Hepatocyte (in vitro differentiated cells): ENCODE measurements around the gene ZDHHC11B. TPM values are rescaled to one million over a fixed set of nuclear protein-coding genes. Genes with fewer than 3 reads are reported as not detected.
"Not testable (repeated sequence)": the region's sequence is repeated elsewhere in the genome, so short reads cannot be mapped to it uniquely, and the experiment has no call there.

ENCODE experiments used
- DNase-seq: peaks from one replicate; pipeline ENCODE4 v3.0.0-alpha.2; 2016; ENCODE audit warnings: low spot score
- H2AFZ ChIP-seq: fragments of 200-600 bp; sonication (generic); 2 replicates; pipeline ENCODE4 v1.6.0; 2016; ENCODE audit warnings: antibody characterized with exemption, mild to moderate bottlenecking
- H3K27ac ChIP-seq: fragments of 200-600 bp; sonication (generic); 2 replicates; pipeline ENCODE4 v1.5.1; 2016; ENCODE audit warnings: mild to moderate bottlenecking
- H3K27me3 ChIP-seq: fragments of 200-600 bp; sonication (generic); 2 replicates; pipeline ENCODE4 v1.6.1; 2016
- H3K36me3 ChIP-seq: fragments of 200-600 bp; sonication (generic); replicated peaks from 2 replicates; pipeline ENCODE4 v1.5.1; 2016; ENCODE audit warnings: low read depth; ENCODE audit not compliant: insufficient read depth
- H3K4me1 ChIP-seq: fragments of 200-600 bp; sonication (generic); 2 replicates; pipeline ENCODE4 v1.5.1; 2016; ENCODE audit warnings: mild to moderate bottlenecking, moderate library complexity; ENCODE audit not compliant: insufficient read depth
- H3K4me2 ChIP-seq: fragments of 200-600 bp; sonication (generic); 2 replicates; pipeline ENCODE4 v1.6.0; 2016
- H3K4me3 ChIP-seq: fragments of 200-600 bp; sonication (generic); 2 replicates; pipeline ENCODE4 v1.5.1; 2016; ENCODE audit warnings: mild to moderate bottlenecking
- H3K79me2 ChIP-seq: fragments of 200-600 bp; sonication (generic); 2 replicates; pipeline ENCODE4 v1.6.0; 2017; ENCODE audit warnings: mild to moderate bottlenecking
- H3K9me2 ChIP-seq: fragments of 200-600 bp; sonication (generic); replicated peaks from 2 replicates; pipeline ENCODE4 v1.6.0; 2017; ENCODE audit warnings: mild to moderate bottlenecking; ENCODE audit not compliant: insufficient read depth
- H3K9me3 ChIP-seq: fragments of 200-600 bp; sonication (generic); 2 replicates; pipeline ENCODE4 v1.5.1; 2016; ENCODE audit warnings: low read depth, mild to moderate bottlenecking
- H4K20me1 ChIP-seq: fragments of 200-600 bp; sonication (generic); 2 replicates; pipeline ENCODE4 v1.6.0; 2016; ENCODE audit warnings: mild to moderate bottlenecking; ENCODE audit not compliant: insufficient read depth, poor library complexity, severe bottlenecking
- EZH2 ChIP-seq: fragments of 200-600 bp; sonication (generic); IDR thresholded peaks from 2 replicates; pipeline ENCODE4 v1.6.1; 2016; ENCODE audit warnings: antibody characterized with exemption, mild to moderate bottlenecking, borderline replicate concordance
- EZH2phosphoT487 ChIP-seq: fragments of 200-600 bp; sonication (generic); IDR thresholded peaks from one replicate; pipeline ENCODE4 v1.6.1; 2018; ENCODE audit warnings: antibody characterized with exemption, mild to moderate bottlenecking, low read depth, moderate library complexity; ENCODE audit not compliant: unreplicated experiment, severe bottlenecking
- WGBS: methylation state at CpG from one replicate; pipeline ENCODE4 v1.1.6; 2016; ENCODE audit warnings: low lambda C conversion rate; ENCODE audit errors: missing lambda C conversion rate; 5-methylcytosine and 5-hydroxymethylcytosine counted together
- polyA plus RNA-seq: library from polyadenylated mRNA; unstranded; fragments of >200 nt; fragmentation: Nextera tagmentation; extraction: Ambion mirVana; gene quantifications from 2 replicates; pipeline ENCODE4 v1.2.1, GENCODE V29; 2016
- total RNA-seq: library from RNA; depleted of rRNA; stranded (reverse); fragments of >200 nt; gene quantifications from 2 replicates; pipeline ENCODE4 v1.2.3, GENCODE V29; 2014
- TF ChIP-seq, protein P1 (sequence below): fragments of 200-600 bp; sonication (generic); IDR thresholded peaks from 2 replicates; pipeline ENCODE4 v1.5.1; 2016; ENCODE audit warnings: antibody characterized with exemption, mild to moderate bottlenecking; ENCODE audit not compliant: poor library complexity

ZDHHC11B gene
- total and polyA plus RNA-seq, 2 experiments from 2014 or later = 0.83 to 1.3 TPM

DNA sequence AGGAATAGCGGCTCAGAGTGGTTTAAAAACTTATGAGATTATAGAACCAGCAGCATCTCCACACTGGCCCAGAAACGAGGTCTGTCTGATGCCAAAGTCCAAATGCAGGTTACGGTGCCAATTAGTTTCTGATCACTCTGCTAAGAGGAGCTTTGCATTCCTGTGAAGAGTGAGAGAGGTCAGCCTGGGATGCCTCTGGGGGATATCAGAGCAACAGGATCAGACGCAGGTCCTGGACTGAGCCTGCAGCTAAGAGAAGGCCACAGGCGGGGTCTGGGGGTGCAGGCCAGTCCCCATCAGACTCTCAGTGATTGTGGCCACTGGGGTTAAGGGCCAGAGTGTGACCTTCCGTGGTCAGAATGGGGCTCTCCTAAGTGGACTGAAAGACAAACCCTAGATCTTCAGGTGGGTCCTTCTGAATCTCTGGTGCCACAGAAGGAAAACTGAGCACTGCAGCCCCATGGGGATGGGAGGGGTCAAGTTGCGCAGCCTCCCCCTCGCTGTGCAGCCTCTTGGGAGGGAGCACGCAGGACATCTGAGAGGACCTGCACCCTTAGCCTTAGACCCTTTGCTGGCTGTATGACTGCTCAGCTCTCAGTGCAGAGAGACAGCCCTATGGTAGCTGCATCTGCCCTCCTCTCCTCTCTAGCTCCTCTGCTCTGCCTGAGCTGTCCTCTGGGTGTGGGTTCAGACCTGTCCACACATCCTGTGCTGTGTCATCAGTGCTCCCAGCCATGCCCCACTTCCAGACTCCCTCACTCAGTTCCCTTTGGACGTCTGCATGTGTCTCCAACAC is 23.4 kb upstream of the ZDHHC11B start:
- H3K9me2 ChIP-seq, H4K20me1 ChIP-seq, DNase-seq, H3K27ac ChIP-seq, H3K36me3 ChIP-seq, H3K4me1 ChIP-seq, H2AFZ ChIP-seq, H3K79me2 ChIP-seq, H3K4me2 ChIP-seq, H3K9me3 ChIP-seq, H3K27me3 ChIP-seq, H3K4me3 ChIP-seq: not testable (repeated sequence)
- WGBS = 83% methylated on average over 7 of the region's 10 CpGs

DNA sequence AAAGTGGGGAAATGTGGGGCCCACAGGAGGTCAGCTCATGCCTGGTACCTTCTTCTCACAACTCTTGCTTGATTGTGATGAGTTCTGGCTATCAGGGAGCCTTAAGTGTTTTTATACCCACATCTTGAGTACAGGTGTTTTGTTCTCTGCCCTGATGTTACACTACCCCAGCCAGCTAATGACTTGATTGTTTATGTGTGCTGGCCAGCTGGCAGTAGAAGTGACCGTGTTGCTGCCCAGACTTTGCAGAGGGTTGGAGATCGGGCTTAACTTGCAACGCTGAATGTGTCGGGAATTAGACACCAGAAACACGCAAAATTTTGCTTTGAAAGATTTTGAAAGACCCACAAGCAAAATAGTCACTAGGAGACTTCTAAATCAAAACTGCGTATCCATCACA is 16.9 kb upstream of the ZDHHC11B start:
- 95% methylated on average over 6 of the region's 6 CpGs for WGBS

DNA sequence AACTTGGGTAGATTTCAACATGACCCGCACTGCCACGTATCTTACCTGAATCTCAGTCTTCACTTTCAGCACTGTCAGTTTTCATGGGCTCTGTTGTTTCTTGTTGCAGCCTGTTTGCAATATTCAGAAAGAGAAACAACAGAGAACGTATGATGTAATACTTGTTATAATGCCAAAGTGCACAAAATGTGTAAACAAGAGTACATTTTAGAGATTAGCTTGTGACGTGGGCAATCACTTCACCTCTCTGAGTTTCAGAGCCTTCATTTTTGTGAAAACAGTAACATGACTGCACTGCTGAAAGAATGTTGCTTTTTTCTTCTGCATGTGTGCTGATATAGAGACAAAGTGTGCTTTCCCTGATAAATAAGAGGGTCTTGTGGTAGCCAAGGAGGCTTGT is 16.5 kb upstream of the ZDHHC11B start:
- H3K27ac ChIP-seq = peak overlapping the region; percentile 47
- DNase-seq, H3K27me3 ChIP-seq, H4K20me1 ChIP-seq, H3K36me3 ChIP-seq, H3K4me2 ChIP-seq, H3K4me1 ChIP-seq, H3K9me2 ChIP-seq, H3K9me3 ChIP-seq, H3K4me3 ChIP-seq, H3K79me2 ChIP-seq, H2AFZ ChIP-seq: not testable (repeated sequence)
- WGBS = 79% methylated on average over 4 of the region's 4 CpGs

More for the DNA sequence above, 16.9 kb upstream of the ZDHHC11B start:
- H3K4me3 ChIP-seq = no peak overlapping the region
- no peaks in the 10 kb centered on the region for H4K20me1 ChIP-seq
- peaks cover 5% of the 10 kb centered on the region for H3K4me1 ChIP-seq
- TF ChIP-seq, protein P1, sequence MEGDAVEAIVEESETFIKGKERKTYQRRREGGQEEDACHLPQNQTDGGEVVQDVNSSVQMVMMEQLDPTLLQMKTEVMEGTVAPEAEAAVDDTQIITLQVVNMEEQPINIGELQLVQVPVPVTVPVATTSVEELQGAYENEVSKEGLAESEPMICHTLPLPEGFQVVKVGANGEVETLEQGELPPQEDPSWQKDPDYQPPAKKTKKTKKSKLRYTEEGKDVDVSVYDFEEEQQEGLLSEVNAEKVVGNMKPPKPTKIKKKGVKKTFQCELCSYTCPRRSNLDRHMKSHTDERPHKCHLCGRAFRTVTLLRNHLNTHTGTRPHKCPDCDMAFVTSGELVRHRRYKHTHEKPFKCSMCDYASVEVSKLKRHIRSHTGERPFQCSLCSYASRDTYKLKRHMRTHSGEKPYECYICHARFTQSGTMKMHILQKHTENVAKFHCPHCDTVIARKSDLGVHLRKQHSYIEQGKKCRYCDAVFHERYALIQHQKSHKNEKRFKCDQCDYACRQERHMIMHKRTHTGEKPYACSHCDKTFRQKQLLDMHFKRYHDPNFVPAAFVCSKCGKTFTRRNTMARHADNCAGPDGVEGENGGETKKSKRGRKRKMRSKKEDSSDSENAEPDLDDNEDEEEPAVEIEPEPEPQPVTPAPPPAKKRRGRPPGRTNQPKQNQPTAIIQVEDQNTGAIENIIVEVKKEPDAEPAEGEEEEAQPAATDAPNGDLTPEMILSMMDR = no peak
- TF ChIP-seq EZH2phosphoT487 = no peak
- TF ChIP-seq EZH2 = no peak
- no peak overlapping the region for H3K4me2 ChIP-seq
- no peaks in the 10 kb centered on the region for H3K79me2 ChIP-seq
- DNase-seq = no peak
- no peaks in the 10 kb centered on the region for H3K9me3 ChIP-seq
- H2AFZ ChIP-seq = no peak overlapping the region
- H3K27ac ChIP-seq = peak overlapping the region; percentile 47
- no peaks in the 10 kb centered on the region for H3K27me3 ChIP-seq
- H3K36me3 ChIP-seq = no peaks in the 10 kb centered on the region
- no peaks in the 10 kb centered on the region for H3K9me2 ChIP-seq

DNA sequence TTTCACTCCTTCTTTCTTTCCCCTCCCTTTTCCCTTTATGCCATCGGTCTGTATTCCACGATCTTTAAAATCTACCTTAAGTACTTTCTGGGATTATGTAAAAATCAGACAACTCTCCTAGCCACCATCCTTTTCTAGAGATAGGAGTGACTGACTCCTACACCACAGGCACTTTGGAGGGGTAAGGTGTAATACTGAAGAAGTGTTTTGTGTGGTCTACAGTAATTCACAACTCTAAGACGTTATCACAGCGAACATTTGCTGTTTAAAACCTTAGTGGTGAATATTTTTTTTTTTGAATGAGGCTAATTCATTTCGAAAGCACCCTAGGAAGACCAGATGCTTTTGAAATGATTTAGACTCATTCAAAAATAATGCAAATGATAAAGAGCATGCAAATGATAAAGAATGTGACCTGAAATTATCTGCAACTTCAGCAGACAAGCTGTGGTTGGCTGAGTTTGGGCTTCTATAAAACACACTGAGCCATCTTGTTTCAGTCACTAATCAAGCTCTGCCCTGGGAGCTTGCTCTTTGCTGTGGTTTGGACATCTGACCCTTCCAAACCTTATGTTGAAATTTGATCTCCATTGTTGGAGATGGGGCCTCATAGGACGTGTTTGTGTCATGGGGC is 14.1 kb upstream of the ZDHHC11B start:
- not testable (repeated sequence) for H3K4me3 ChIP-seq, DNase-seq, H3K36me3 ChIP-seq, H3K4me1 ChIP-seq, H3K27ac ChIP-seq, H2AFZ ChIP-seq, H3K9me3 ChIP-seq, H3K27me3 ChIP-seq, H3K9me2 ChIP-seq, H3K79me2 ChIP-seq, H3K4me2 ChIP-seq, H4K20me1 ChIP-seq
- WGBS = 46% methylated on average over 4 of the region's 6 CpGs

DNA sequence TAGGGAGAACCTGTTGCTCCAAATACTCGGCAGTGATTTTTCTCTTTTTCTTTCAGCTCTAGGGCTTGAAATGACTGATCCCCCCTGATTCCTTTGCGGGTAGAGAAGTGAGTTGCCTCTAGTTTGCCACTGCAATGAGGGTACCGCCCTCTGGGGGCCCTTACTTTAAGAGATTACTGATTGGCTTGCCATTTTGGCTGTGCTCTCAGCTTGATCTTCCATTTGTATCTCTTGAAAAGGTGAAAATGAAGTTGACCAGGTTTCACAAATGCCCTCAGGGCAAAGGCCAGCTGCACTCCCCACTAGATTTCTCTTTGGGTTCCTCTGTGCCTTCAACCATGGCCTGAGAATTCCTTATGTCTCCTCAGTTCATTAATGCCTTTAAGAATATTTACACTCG is 13.5 kb upstream of the ZDHHC11B start:
- H3K36me3 ChIP-seq = not testable (repeated sequence)

DNA sequence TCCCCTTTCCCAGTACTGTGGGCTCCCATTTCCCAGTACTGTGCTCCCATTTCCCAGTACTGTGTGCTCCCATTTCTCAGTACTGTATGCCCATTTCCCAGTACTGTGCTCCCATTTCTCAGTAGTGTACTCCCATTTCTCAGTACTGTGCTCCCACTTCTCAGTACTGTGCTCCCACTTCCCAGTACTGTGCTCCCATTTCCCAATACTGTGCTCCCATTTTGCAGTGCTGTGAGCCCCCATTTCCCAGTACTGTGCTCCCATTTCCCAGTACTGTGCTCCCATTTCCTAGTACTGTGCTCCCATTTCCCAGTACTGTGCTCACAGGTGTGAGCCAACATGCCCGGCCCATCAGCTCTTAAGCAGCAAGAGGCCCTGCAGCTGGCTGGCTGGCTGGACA is 11.3 kb upstream of the ZDHHC11B start:
- not testable (repeated sequence) for H4K20me1 ChIP-seq, H3K79me2 ChIP-seq, H3K27me3 ChIP-seq, H3K4me3 ChIP-seq, H2AFZ ChIP-seq, H3K9me2 ChIP-seq, H3K27ac ChIP-seq, H3K4me1 ChIP-seq, H3K4me2 ChIP-seq, H3K36me3 ChIP-seq, DNase-seq
- H3K9me3 ChIP-seq = peaks cover 10% of the 10 kb centered on the region
- WGBS = 77% methylated on average over 1 of the region's 1 CpG

More for the DNA sequence above, 13.5 kb upstream of the ZDHHC11B start:
- H3K79me2 ChIP-seq, H3K27me3 ChIP-seq, H3K4me1 ChIP-seq, DNase-seq, H3K9me3 ChIP-seq, H4K20me1 ChIP-seq, H3K4me3 ChIP-seq, H3K9me2 ChIP-seq, H3K4me2 ChIP-seq, H3K27ac ChIP-seq, H2AFZ ChIP-seq: not testable (repeated sequence)
- WGBS = 79% methylated on average over 2 of the region's 4 CpGs

DNA sequence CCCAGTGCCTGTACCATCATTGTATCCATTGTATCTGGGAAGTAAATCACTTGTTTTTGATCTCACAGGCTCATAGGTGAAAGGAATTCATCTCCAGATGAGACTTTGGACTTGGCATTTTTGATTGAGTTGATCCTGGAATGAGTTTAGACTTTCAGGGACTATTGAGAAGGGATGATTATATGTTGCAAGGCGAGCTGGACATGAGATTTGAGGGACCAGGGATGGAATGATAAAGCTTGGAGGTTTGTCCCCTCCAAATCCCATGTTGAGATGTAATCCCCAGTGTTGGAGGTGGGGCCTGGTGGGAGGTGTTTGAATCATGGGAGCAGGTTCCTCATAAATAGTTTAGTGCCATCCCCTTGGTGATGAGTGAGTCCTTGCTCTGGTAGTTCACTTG is 10.4 kb upstream of the ZDHHC11B start:
- peaks cover 10% of the 10 kb centered on the region for H3K9me3 ChIP-seq
- H3K4me2 ChIP-seq, DNase-seq, H3K4me3 ChIP-seq, H3K36me3 ChIP-seq, H3K27me3 ChIP-seq, H3K9me2 ChIP-seq, H3K4me1 ChIP-seq, H3K79me2 ChIP-seq, H4K20me1 ChIP-seq, H2AFZ ChIP-seq, H3K27ac ChIP-seq: not testable (repeated sequence)
- 86% methylated on average over 1 of the region's 1 CpG for WGBS

DNA sequence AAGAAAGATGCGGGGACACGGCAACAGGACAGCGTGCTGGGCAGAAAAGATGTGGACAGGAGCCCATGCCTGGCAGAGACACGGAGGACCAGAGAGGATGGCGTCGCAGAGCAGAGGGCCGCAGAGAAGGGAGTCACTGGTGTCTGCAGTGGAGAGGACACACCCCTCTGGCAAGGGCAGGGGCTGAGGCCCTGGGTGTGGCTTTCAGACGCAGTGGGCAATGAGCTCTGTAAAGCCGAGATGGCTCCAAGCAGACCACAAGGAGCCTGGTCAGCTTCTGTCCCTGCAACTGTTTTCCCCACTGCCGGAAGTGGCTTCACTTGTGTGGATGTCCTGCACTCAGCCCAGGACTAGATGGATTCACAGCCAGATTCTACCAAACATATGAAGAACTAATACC is 4.2 kb upstream of the ZDHHC11B start:
- not testable (repeated sequence) for DNase-seq, H2AFZ ChIP-seq, H3K9me2 ChIP-seq, H3K4me3 ChIP-seq, H3K27me3 ChIP-seq, H3K79me2 ChIP-seq, H3K27ac ChIP-seq, H3K4me1 ChIP-seq, H4K20me1 ChIP-seq, H3K4me2 ChIP-seq, H3K36me3 ChIP-seq
- peaks cover 10% of the 10 kb centered on the region for H3K9me3 ChIP-seq
- WGBS = 90% methylated on average over 10 of the region's 10 CpGs
